Osteocyte (in vitro differentiated cells): Measurements from ENCODE around the gene RNPEPL1. TPM values are rescaled to one million over a fixed set of nuclear protein-coding genes. Genes with fewer than 3 reads are reported as not detected.

Source experiments
- DNase-seq: peaks from one replicate; pipeline ENCODE4 v3.0.0; 2021; ENCODE audit warnings: mixed read lengths; ENCODE audit not compliant: unreplicated experiment; ENCODE audit errors: extremely low spot score
- H3K27ac Mint-ChIP-seq: one replicate; pipeline ENCODE4 v1.8.0; 2021; ENCODE audit warnings: mild to moderate bottlenecking, mixed read lengths; ENCODE audit not compliant: unreplicated experiment
- H3K27me3 Mint-ChIP-seq: one replicate; pipeline ENCODE4 v1.8.0; 2021; ENCODE audit warnings: mixed read lengths; ENCODE audit not compliant: unreplicated experiment
- H3K36me3 Mint-ChIP-seq: one replicate; pipeline ENCODE4 v1.8.0; 2021; ENCODE audit warnings: mixed read lengths; ENCODE audit not compliant: unreplicated experiment
- H3K4me1 Mint-ChIP-seq: one replicate; pipeline ENCODE4 v1.8.0; 2021; ENCODE audit warnings: mixed read lengths; ENCODE audit not compliant: unreplicated experiment
- H3K4me3 Mint-ChIP-seq: one replicate; pipeline ENCODE4 v1.8.0; 2021; ENCODE audit warnings: mild to moderate bottlenecking, moderate library complexity, mixed read lengths; ENCODE audit not compliant: unreplicated experiment
- H3K9me3 Mint-ChIP-seq: one replicate; pipeline ENCODE4 v1.8.0; 2021; ENCODE audit warnings: mixed read lengths; ENCODE audit not compliant: unreplicated experiment
- CTCF ChIP-seq: fragments of 200-600 bp; sonication (generic); IDR thresholded peaks from 2 replicates; pipeline ENCODE4 v1.5.0; 2021; ENCODE audit warnings: antibody characterized with exemption, mild to moderate bottlenecking, moderate library complexity
- total RNA-seq: library from RNA; stranded (reverse); gene quantifications from 2 replicates; pipeline ENCODE4 v1.2.1, GENCODE V29; 2021

Gene RNPEPL1
- total RNA-seq, 1 donor from 2014 or later: 56.5 TPM

- H3K4me1 Mint-ChIP-seq: peaks cover 26% of the 10 kb centered on the region
- TF ChIP-seq CTCF: no peak
- H3K27me3 Mint-ChIP-seq: no peaks in the 10 kb centered on the region
- no peak overlapping the region for H3K27ac Mint-ChIP-seq
- no peaks in the 10 kb centered on the region for H3K36me3 Mint-ChIP-seq
- no peak overlapping the region for H3K4me3 Mint-ChIP-seq
- DNase-seq: no peak
- no peaks in the 10 kb centered on the region for H3K9me3 Mint-ChIP-seq
These were observed 21.7 kb downstream of the RNPEPL1 start for GRCh38 chr2:240589850-240590525.

GRCh38 chr2:240590681-240591111, 22.4 kb downstream of the RNPEPL1 start:
- Mint-ChIP-seq H3K27ac (no peak overlapping the region), H3K36me3 (no peaks in the 10 kb centered on the region), H3K27me3 (no peaks in the 10 kb centered on the region), H3K4me1 (peaks cover 23% of the 10 kb centered on the region), H3K9me3 (no peaks in the 10 kb centered on the region), H3K4me3 (no peak overlapping the region)
- TF ChIP-seq CTCF: no peak
- DNase-seq: no peak

- Mint-ChIP-seq H3K4me1 (peaks cover 18% of the 10 kb centered on the region), H3K4me3 (no peak overlapping the region), H3K27me3 (no peaks in the 10 kb centered on the region), H3K9me3 (no peaks in the 10 kb centered on the region), H3K36me3 (no peaks in the 10 kb centered on the region), H3K27ac (no peak overlapping the region)
- no peak for TF ChIP-seq CTCF
- no peak for DNase-seq
These were observed 22.9 kb downstream of the RNPEPL1 start for GRCh38 chr2:240591226-240591625.

- H3K4me1 Mint-ChIP-seq: peaks cover 18% of the 10 kb centered on the region
- TF ChIP-seq CTCF: no peak
- H3K27ac Mint-ChIP-seq: no peak overlapping the region
- DNase-seq: no peak
- no peak overlapping the region for H3K4me3 Mint-ChIP-seq
- no peaks in the 10 kb centered on the region for H3K9me3 Mint-ChIP-seq
- H3K27me3 Mint-ChIP-seq: no peaks in the 10 kb centered on the region
- no peaks in the 10 kb centered on the region for H3K36me3 Mint-ChIP-seq
These were observed 23.5 kb downstream of the RNPEPL1 start for GRCh38 chr2:240591784-240592183.

GRCh38 chr2:240593026-240593702, 24.9 kb downstream of the RNPEPL1 start:
- no peak for DNase-seq
- Mint-ChIP-seq H3K36me3 (no peaks in the 10 kb centered on the region), H3K27ac (no peak overlapping the region), H3K27me3 (no peaks in the 10 kb centered on the region), H3K4me1 (peaks cover 9% of the 10 kb centered on the region), H3K4me3 (no peak overlapping the region), H3K9me3 (no peaks in the 10 kb centered on the region)
- no peak for TF ChIP-seq CTCF
